C4-2B (cell line): ENCODE data around the gene ACOT7.

Experiments used
- ZFX ChIP-seq: fragments of 450-650 bp; IDR thresholded peaks from 2 replicates; pipeline ENCODE4 v1.6.1; 2017
- TF ChIP-seq, protein P1 (sequence below): fragments of 450-650 bp; conservative IDR thresholded peaks from 2 replicates; pipeline ENCODE4 v1.5.1; 2017; ENCODE audit warnings: mild to moderate bottlenecking

DNA sequence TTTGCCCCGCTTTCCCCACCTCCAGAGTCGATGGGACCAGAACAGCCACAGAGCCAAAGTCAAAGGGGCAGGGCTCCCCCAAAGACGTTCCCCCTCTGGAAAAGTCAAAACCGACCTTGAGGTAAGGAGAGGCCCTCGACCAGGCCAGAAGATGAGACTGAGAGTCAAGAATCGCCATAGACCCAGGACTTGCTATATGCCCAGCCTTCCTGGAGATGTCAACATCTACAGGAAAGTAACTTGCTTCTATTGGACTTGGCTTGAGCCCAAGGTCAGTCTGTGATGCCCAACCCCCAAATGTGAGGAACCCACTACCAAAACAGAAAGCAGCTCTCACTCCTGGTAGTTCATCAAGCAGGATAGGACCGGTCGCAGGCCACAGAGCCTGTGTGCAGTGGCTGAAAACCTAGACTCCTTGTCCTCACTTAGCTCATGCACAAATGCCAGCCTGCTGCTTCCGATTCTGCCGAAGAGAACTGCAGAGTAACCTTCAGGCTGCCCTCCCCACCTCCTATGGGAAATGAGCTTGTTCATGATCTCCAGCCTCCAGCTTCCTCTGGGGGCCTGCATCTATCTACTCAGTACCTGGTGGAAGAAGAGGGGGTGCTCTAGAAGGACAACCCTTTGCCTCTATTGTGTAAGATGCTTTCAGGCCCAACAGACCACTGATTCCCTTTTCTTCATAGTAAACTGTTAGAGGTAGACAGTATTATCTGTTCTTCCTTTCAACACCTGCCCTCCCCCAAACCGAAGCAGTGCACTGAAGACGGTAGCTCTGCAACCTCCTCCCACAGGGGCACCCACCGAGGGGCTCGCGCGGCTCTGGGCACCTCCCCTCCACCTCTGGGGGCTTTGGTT is 1.4 kb downstream of the ACOT7 start:
- TF ChIP-seq, protein P1, sequence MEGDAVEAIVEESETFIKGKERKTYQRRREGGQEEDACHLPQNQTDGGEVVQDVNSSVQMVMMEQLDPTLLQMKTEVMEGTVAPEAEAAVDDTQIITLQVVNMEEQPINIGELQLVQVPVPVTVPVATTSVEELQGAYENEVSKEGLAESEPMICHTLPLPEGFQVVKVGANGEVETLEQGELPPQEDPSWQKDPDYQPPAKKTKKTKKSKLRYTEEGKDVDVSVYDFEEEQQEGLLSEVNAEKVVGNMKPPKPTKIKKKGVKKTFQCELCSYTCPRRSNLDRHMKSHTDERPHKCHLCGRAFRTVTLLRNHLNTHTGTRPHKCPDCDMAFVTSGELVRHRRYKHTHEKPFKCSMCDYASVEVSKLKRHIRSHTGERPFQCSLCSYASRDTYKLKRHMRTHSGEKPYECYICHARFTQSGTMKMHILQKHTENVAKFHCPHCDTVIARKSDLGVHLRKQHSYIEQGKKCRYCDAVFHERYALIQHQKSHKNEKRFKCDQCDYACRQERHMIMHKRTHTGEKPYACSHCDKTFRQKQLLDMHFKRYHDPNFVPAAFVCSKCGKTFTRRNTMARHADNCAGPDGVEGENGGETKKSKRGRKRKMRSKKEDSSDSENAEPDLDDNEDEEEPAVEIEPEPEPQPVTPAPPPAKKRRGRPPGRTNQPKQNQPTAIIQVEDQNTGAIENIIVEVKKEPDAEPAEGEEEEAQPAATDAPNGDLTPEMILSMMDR = no peak
- TF ChIP-seq ZFX = no peak
